Esophagus muscularis mucosa (tissue), 4 donors: Measurements from ENCODE around the gene WFIKKN1.

ENCODE experiments used
- CTCF ChIP-seq, 3 experiments: fragments of 200-600 bp in 2 of 3; fragments of 450-650 bp in 1 of 3; sonication (generic) in 2 of 3; IDR thresholded peaks; one replicate each; pipeline ENCODE4 v1.5.1; 2017 to 2019; ENCODE audit warnings: antibody characterized with exemption in 3 of 3, mild to moderate bottlenecking in 2 of 3, moderate library complexity in 1 of 3
- EP300 ChIP-seq: sonication (generic); formaldehyde crosslinking; IDR thresholded peaks from one replicate; pipeline ENCODE4 v1.6.1; 2017; ENCODE audit warnings: antibody characterized with exemption
- POLR2A ChIP-seq: fragments of 450-650 bp; IDR thresholded peaks from one replicate; pipeline ENCODE4 v1.6.1; 2017; ENCODE audit warnings: antibody characterized with exemption, moderate library complexity, mild to moderate bottlenecking, low read depth
- POLR2AphosphoS5 ChIP-seq, 2 donors: sonication (generic); formaldehyde crosslinking; IDR thresholded peaks; one replicate each; pipeline ENCODE4 v1.6.1; 2017; ENCODE audit warnings: antibody characterized with exemption in 2 of 2

GRCh38 chr16:606656-607307, 24.0 kb upstream of the WFIKKN1 start:
- TF ChIP-seq EP300 (no peak), CTCF (IDR thresholded peaks at IDR 0.05) (no peak), POLR2A (no peak), POLR2AphosphoS5 (IDR thresholded peaks at IDR 0.05) (no peak)
